HepG2 (cell line): ENCODE results near the gene LAMA1. TPM values are rescaled to one million over a fixed set of nuclear protein-coding genes. Genes with fewer than 3 reads are reported as not detected.

Experiments used
- ATAC-seq: fragments of 200-7000 bp; cut with Tn5 transposase; 3 replicates; pipeline ENCODE4 v1.9.1; 2020; ENCODE audit warnings: mild to moderate bottlenecking, moderate library complexity
- BruUV-seq: library from RNA; stranded (reverse); fragments of 400-500 nt; replicated peaks from 2 replicates; lab custom pipeline; 2021; lab: Mats Ljungman, UMichigan
- CTCF ChIA-PET: fragments of 300-600 bp; formaldehyde crosslinking; extraction: SDS; loops from one replicate; lab custom pipeline; 2021; ENCODE audit warnings: low total read pairs, inconsistent platforms, low intra/inter-chr PET ratio; lab: Yijun Ruan, JAX
- POLR2A ChIA-PET: fragments of 350-600 bp; sonication (Branson Sonifier 250); formaldehyde crosslinking; loops from one replicate; lab custom pipeline; 2020; ENCODE audit warnings: antibody characterized with exemption, inconsistent platforms; lab: Yijun Ruan, JAX
- DNase-seq: peaks from one replicate; pipeline ENCODE4 v3.0.0-alpha.2; 2015; ENCODE audit warnings: low spot score
- FAIRE-seq: peaks from 3 replicates; lab custom pipeline; 2011; peaks lifted over from hg19 to GRCh38; lab: Jason Lieb, UNC
- H2AFZ ChIP-seq: one replicate; pipeline ENCODE4 v1.6.1; 2011; ENCODE audit warnings: low read length, inconsistent platforms
- H3K27ac ChIP-seq: fragments of 300-600 bp; 3 replicates; pipeline ENCODE4 v1.8.0; 2011; ENCODE audit warnings: mixed run types, mild to moderate bottlenecking, mixed read lengths, low read length, inconsistent platforms; ENCODE audit not compliant: insufficient read depth; ENCODE audit errors: extremely low read length
- H3K27me3 ChIP-seq, 2 experiments: fragments of 200-600 bp in 1 of 2; 2 replicates in 1 of 2; 3 replicates in 1 of 2; pipeline versions ENCODE4 v1.6.0 to v1.8.0; 2011; ENCODE audit warnings: low read length in 2 of 2, mild to moderate bottlenecking in 2 of 2, moderate library complexity in 2 of 2, inconsistent platforms in 1 of 2; ENCODE audit not compliant: insufficient read depth in 2 of 2, control insufficient read depth in 1 of 2
- H3K36me3 ChIP-seq, 2 experiments: fragments of 200-600 bp in 1 of 2; replicated peaks in 1 of 2; 2 replicates in 1 of 2; 3 replicates in 1 of 2; pipeline versions ENCODE4 v1.5.1 to v1.8.0; 2011; ENCODE audit warnings: low read length in 2 of 2, inconsistent platforms in 1 of 2; ENCODE audit not compliant: insufficient read depth in 2 of 2, control insufficient read depth in 1 of 2
- H3K4me1 ChIP-seq: 2 replicates; pipeline ENCODE4 v1.5.1; 2012; ENCODE audit warnings: low read length, inconsistent platforms; ENCODE audit not compliant: insufficient read depth
- H3K4me2 ChIP-seq: 2 replicates; pipeline ENCODE4 v1.6.0; 2011; ENCODE audit warnings: low read depth, low read length, inconsistent platforms
- H3K4me3 ChIP-seq, 3 experiments: fragments of 200-600 bp in 1 of 3; sonication (generic), shearing (Covaris generic) in 1 of 3; replicated peaks in 1 of 3; 2 replicates each; pipeline ENCODE4 v1.5.1; 2011 to 2016; ENCODE audit warnings: low read length in 3 of 3, inconsistent platforms in 2 of 3, low read depth in 2 of 3, mild to moderate bottlenecking in 2 of 3, control low read depth in 1 of 3, mixed read lengths in 1 of 3; ENCODE audit not compliant: insufficient read depth in 1 of 3
- H3K79me2 ChIP-seq: one replicate; pipeline ENCODE4 v1.6.1; 2011; ENCODE audit warnings: low read length, inconsistent platforms; ENCODE audit not compliant: insufficient read depth
- H3K9ac ChIP-seq: 2 replicates; pipeline ENCODE4 v1.6.0; 2011; ENCODE audit warnings: mild to moderate bottlenecking, low read depth, low read length, inconsistent platforms; ENCODE audit not compliant: insufficient read depth
- H3K9me3 ChIP-seq: 2 replicates; pipeline ENCODE4 v1.5.1; 2012; ENCODE audit warnings: mild to moderate bottlenecking, low read length
- H4K20me1 ChIP-seq: 2 replicates; pipeline ENCODE4 v1.6.0; 2011; ENCODE audit warnings: inconsistent platforms, mild to moderate bottlenecking, low read length, moderate library complexity; ENCODE audit not compliant: insufficient read depth
- EEA1 ChIP-seq: sonication (generic); formaldehyde crosslinking; IDR thresholded peaks from 2 replicates; pipeline ENCODE4 v1.5.1; 2020; ENCODE audit warnings: mild to moderate bottlenecking, missing genetic modification reagents, borderline replicate concordance
- FOXJ3 ChIP-seq: sonication (generic); formaldehyde crosslinking; IDR thresholded peaks from 2 replicates; pipeline ENCODE4 v1.4.0; 2020; ENCODE audit warnings: missing genetic modification reagents, mild to moderate bottlenecking, borderline replicate concordance
- FOXK2 ChIP-seq: fragments of 450-650 bp; IDR thresholded peaks from 2 replicates; pipeline ENCODE4 v1.6.1; 2016
- GATAD1 ChIP-seq: IDR thresholded peaks from 2 replicates; pipeline ENCODE4 v1.6.1; 2016; ENCODE audit warnings: missing genetic modification reagents, missing compliant biosample characterization
- HDAC6 ChIP-seq: fragments of 200-600 bp; sonication (generic); IDR thresholded peaks from 2 replicates; pipeline ENCODE4 v1.7.0; 2017; ENCODE audit warnings: mild to moderate bottlenecking, antibody characterized with exemption, low read length, low read depth
- KDM1A ChIP-seq: IDR thresholded peaks from 2 replicates; pipeline ENCODE4 v1.6.1; 2016; ENCODE audit warnings: missing compliant biosample characterization
- MATR3 ChIP-seq: sonication (generic); formaldehyde crosslinking; IDR thresholded peaks from 2 replicates; pipeline ENCODE4 v1.4.0; 2020; ENCODE audit warnings: missing genetic modification reagents
- MAZ ChIP-seq, 2 experiments: sonication (generic) in 1 of 2; formaldehyde crosslinking in 1 of 2; IDR thresholded peaks; 2 replicates each; pipeline versions ENCODE4 v1.5.0 to v1.6.1; 2012 to 2020; ENCODE audit warnings: low read depth in 2 of 2, mild to moderate bottlenecking in 2 of 2, borderline replicate concordance in 1 of 2, improper control_type of control experiment in 1 of 2, low read length in 1 of 2, missing genetic modification reagents in 1 of 2, moderate library complexity in 1 of 2
- MTA3 ChIP-seq: sonication (generic); formaldehyde crosslinking; IDR thresholded peaks from 2 replicates; pipeline ENCODE4 v1.4.0; 2020; ENCODE audit warnings: missing genetic modification reagents
- NFYC ChIP-seq: IDR thresholded peaks from 2 replicates; pipeline ENCODE4 v1.6.1; 2016; ENCODE audit warnings: missing genetic modification reagents, missing compliant biosample characterization
- PLRG1 ChIP-seq: fragments of 450-650 bp; conservative IDR thresholded peaks from 2 replicates; pipeline ENCODE4 v1.6.1; 2016
- PTBP1 ChIP-seq: fragments of 200-400 bp; formaldehyde crosslinking; IDR thresholded peaks from 2 replicates; pipeline ENCODE4 v1.6.1; 2018; ENCODE audit warnings: low read length, low read depth; ENCODE audit not compliant: poor library complexity, severe bottlenecking
- ZC3H4 ChIP-seq: sonication (generic); formaldehyde crosslinking; IDR thresholded peaks from 2 replicates; pipeline ENCODE4 v1.4.0; 2020; ENCODE audit warnings: missing genetic modification reagents, borderline replicate concordance
- ZNF230 ChIP-seq: sonication (generic); formaldehyde crosslinking; IDR thresholded peaks from 2 replicates; pipeline ENCODE4 v1.4.0; 2020; ENCODE audit warnings: mild to moderate bottlenecking, missing genetic modification reagents
- ZNF263 ChIP-seq: sonication (generic); formaldehyde crosslinking; IDR thresholded peaks from 2 replicates; pipeline ENCODE4 v1.4.0; 2020; ENCODE audit warnings: missing genetic modification reagents
- ZNF569 ChIP-seq: sonication (generic); formaldehyde crosslinking; IDR thresholded peaks from 2 replicates; pipeline ENCODE4 v1.5.0; 2020; ENCODE audit warnings: mild to moderate bottlenecking, missing genetic modification reagents, moderate library complexity, borderline replicate concordance
- ZNF7 ChIP-seq: IDR thresholded peaks from 2 replicates; pipeline ENCODE4 v1.6.1; 2016; ENCODE audit warnings: missing biosample characterization, missing genetic modification reagents
- ZNF761 ChIP-seq: sonication (generic); formaldehyde crosslinking; conservative IDR thresholded peaks from 2 replicates; pipeline ENCODE4 v1.4.0; 2020; ENCODE audit warnings: mild to moderate bottlenecking, missing genetic modification reagents
- ZSCAN21 ChIP-seq: sonication (generic); formaldehyde crosslinking; IDR thresholded peaks from 2 replicates; pipeline ENCODE4 v1.8.0; 2022; ENCODE audit warnings: mild to moderate bottlenecking, missing genetic modification reagents, moderate library complexity, borderline replicate concordance
- WGBS: methylation state at CpG from one replicate; pipeline ENCODE4 v1.1.6; 2017; ENCODE audit warnings: low lambda C conversion rate; 5-methylcytosine and 5-hydroxymethylcytosine counted together
- in situ Hi-C: cut with HindIII; loops from 2 replicates; pipeline ENCODE4 v1.10.0; 2017; ENCODE audit warnings: low pct_unique_long_range_greater_than_20kb; ENCODE audit not compliant: extremely low pct_ligation_motif_present
- intact Hi-C: fragments of 100-400 bp; cut with micrococcal nuclease; formaldehyde crosslinking; loops from one replicate; pipeline ENCODE4 v1.10.0; 2022; ENCODE audit not compliant: unreplicated experiment
- polyA plus RNA-seq, 8 experiments: library from polyadenylated mRNA; depleted of rRNA in 3 of 8; stranded (reverse) in 7 of 8; unstranded in 1 of 8; fragments of >200 nt; fragmentation: Illumina TruSeq in 4 of 8; extraction: Trizol in 4 of 8; gene quantifications; 2 replicates each; pipeline versions ENCODE4 v1.2.1 to v1.2.3, GENCODE V29; 2011 to 2016; ENCODE audit warnings: low read depth in 4 of 8, missing spikeins in 1 of 8, mixed read lengths in 1 of 8; ENCODE audit not compliant: insufficient read depth in 1 of 8
- total RNA-seq, 5 experiments: library from RNA; depleted of rRNA; stranded (reverse); fragments of >200 nt; fragmentation: Illumina TruSeq; extraction: Trizol; gene quantifications; 2 replicates each; pipeline ENCODE4 v1.2.3, GENCODE V29; 2016; ENCODE audit warnings: low read depth in 1 of 5
- TF ChIP-seq, protein P1 (sequence below): sonication (generic); formaldehyde crosslinking; IDR thresholded peaks from 2 replicates; pipeline ENCODE4 v1.9.0; 2021; ENCODE audit warnings: missing genetic modification reagents, mild to moderate bottlenecking, borderline replicate concordance

LAMA1 gene
- total and polyA plus RNA-seq, 2 of the 13 experiments (the other 11 are each of a cell fraction or from before 2014, with no cell fraction given), result 0.05 to 0.44 TPM

DNA sequence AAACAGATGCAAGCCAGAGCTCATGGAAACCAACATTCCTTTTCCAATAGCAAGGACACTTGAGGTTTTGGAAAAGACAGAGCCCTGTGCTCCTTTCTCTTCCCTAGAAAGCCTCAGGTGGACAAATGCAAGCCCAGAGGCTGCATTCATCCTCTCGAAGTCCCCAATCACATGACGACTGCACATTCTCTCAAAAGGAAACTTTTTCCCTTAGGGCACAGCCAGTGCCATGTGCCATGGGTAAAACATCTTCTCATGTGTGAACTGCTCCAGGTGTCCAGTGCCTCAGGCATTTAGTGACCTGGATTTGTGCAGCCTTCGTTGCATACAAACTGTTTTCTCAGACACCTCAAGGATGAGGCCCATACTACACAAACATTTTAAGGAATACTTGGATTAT is 140.7 kb downstream of the LAMA1 start:
- WGBS, result 38% methylated on average over 3 of the region's 3 CpGs
- TF ChIP-seq FOXK2 (no peak), GATAD1 (no peak), ZNF263 (CRISPR knock-in tag) (no peak)
- TF ChIP-seq, protein P1, sequence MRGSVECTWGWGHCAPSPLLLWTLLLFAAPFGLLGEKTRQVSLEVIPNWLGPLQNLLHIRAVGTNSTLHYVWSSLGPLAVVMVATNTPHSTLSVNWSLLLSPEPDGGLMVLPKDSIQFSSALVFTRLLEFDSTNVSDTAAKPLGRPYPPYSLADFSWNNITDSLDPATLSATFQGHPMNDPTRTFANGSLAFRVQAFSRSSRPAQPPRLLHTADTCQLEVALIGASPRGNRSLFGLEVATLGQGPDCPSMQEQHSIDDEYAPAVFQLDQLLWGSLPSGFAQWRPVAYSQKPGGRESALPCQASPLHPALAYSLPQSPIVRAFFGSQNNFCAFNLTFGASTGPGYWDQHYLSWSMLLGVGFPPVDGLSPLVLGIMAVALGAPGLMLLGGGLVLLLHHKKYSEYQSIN, result no peak
- no peak overlapping the region for H3K9ac ChIP-seq
- H3K36me3 ChIP-seq, result no peaks in the 10 kb centered on the region
- H2AFZ ChIP-seq, result no peak overlapping the region
- intact Hi-C loops (no loop called here), in situ Hi-C loops (no loop called here)
- H3K4me3 ChIP-seq, result no peak overlapping the region
- no peaks in the 10 kb centered on the region for H3K9me3 ChIP-seq
- BruUV-seq, result no TSS peak
- no peak overlapping the region for H3K27ac ChIP-seq
- H3K4me2 ChIP-seq, result no peak overlapping the region
- no peak for ATAC-seq
- H4K20me1 ChIP-seq, result no peaks in the 10 kb centered on the region
- no peaks in the 10 kb centered on the region for H3K79me2 ChIP-seq
- POLR2A ChIA-PET, result no interaction called here
- no peaks in the 10 kb centered on the region; a peak in 1 of 5 replicates for H3K27me3 ChIP-seq
- FAIRE-seq, result no peak
- DNase-seq, result no peak
- CTCF ChIA-PET, result no interaction called here
- no peaks in the 10 kb centered on the region for H3K4me1 ChIP-seq

DNA sequence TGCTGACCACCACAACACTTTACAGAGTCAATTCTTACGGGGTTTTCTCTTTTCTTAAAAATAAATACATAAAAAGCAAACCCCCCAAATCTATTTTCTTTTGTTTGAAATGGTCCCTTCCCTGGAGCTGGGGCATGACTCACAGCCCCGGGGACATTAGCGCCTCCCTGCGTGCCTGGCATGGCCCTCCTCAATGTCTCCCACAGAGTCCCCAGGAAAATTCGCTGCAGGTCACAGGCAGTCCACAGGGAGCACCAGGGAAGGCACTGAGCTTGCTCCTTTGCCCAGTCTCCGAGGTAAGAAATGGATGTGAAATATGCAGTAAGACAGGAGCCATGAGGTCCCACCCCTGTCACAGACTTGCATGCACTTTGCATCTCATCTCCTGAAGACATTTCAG is 142.5 kb downstream of the LAMA1 start:
- no peaks in the 10 kb centered on the region for H3K36me3 ChIP-seq
- H3K27me3 ChIP-seq, result no peaks in the 10 kb centered on the region; a peak in 1 of 5 replicates
- CTCF ChIA-PET, result no interaction called here
- POLR2A ChIA-PET, result no interaction called here
- intact Hi-C loops, result no loop called here
- H4K20me1 ChIP-seq, result no peaks in the 10 kb centered on the region
- in situ Hi-C loops, result no loop called here
- no peak overlapping the region for H3K27ac ChIP-seq
- H3K9me3 ChIP-seq, result no peaks in the 10 kb centered on the region
- ATAC-seq (no peak), DNase-seq (no peak), FAIRE-seq (no peak)
- no peak overlapping the region for H3K4me2 ChIP-seq
- H3K9ac ChIP-seq, result no peak overlapping the region
- no peak for TF ChIP-seq PLRG1
- TF ChIP-seq EEA1, result no peak
- no peak for TF ChIP-seq MTA3
- no peak for TF ChIP-seq MATR3 (CRISPR knock-in tag)
- TF ChIP-seq ZNF761 (CRISPR knock-in tag), result no peak
- no peak for TF ChIP-seq KDM1A
- TF ChIP-seq MAZ (IDR thresholded peaks at IDR 0.05; ENCODE audit: borderline replicate concordance, low read depth, low read length), result no peak
- TF ChIP-seq MAZ (CRISPR knock-in tag; IDR thresholded peaks at IDR 0.05; ENCODE audit: low read depth), result no peak
- no peak for TF ChIP-seq ZC3H4 (CRISPR knock-in tag)
- TF ChIP-seq HDAC6, result no peak
- TF ChIP-seq PTBP1, result no peak
- TF ChIP-seq NFYC (CRISPR knock-in tag), result no peak
- TF ChIP-seq ZNF230, result no peak
- TF ChIP-seq FOXJ3 (CRISPR knock-in tag), result no peak
- no peak for TF ChIP-seq ZNF569 (CRISPR knock-in tag)
- TF ChIP-seq ZNF7 (CRISPR knock-in tag), result no peak
- no peak for TF ChIP-seq ZSCAN21 (CRISPR knock-in tag)
- H3K4me1 ChIP-seq, result no peaks in the 10 kb centered on the region
- BruUV-seq, result no TSS peak
- 55% methylated on average over 6 of the region's 6 CpGs for WGBS
- H3K79me2 ChIP-seq, result no peaks in the 10 kb centered on the region
- H2AFZ ChIP-seq, result no peak overlapping the region
- no peak overlapping the region for H3K4me3 ChIP-seq
